K562 (cell line): ENCODE data around the gene LGALS3. TPM values are rescaled to one million over a fixed set of nuclear protein-coding genes. Genes with fewer than 3 reads are reported as not detected.

Experiments
- ATF3 ChIP-seq, 2 experiments: fragments of 450-650 bp in 1 of 2; sonication (generic) in 1 of 2; formaldehyde crosslinking in 1 of 2; IDR thresholded peaks in 1 of 2; conservative IDR thresholded peaks in 1 of 2; 2 replicates each; pipeline versions ENCODE4 v1.6.1 to v1.8.1; 2016 to 2023; ENCODE audit warnings: mild to moderate bottlenecking in 2 of 2, moderate library complexity in 2 of 2, inconsistent platforms in 1 of 2, missing genetic modification reagents in 1 of 2
- CHD2 ChIP-seq: IDR thresholded peaks from 2 replicates; pipeline ENCODE4 v1.6.1; 2011; ENCODE audit warnings: low read depth, low read length
- E2F6 ChIP-seq, 2 experiments: IDR thresholded peaks; 2 replicates each; pipeline ENCODE4 v1.6.1; 2011; ENCODE audit warnings: borderline replicate concordance in 1 of 2, control low read depth in 1 of 2, low read depth in 1 of 2, low read length in 1 of 2, mild to moderate bottlenecking in 1 of 2, mixed read lengths in 1 of 2, moderate library complexity in 1 of 2; ENCODE audit not compliant: insufficient read depth in 1 of 2, insufficient read length in 1 of 2, poor library complexity in 1 of 2, severe bottlenecking in 1 of 2; ENCODE audit errors: extremely low read depth in 1 of 2
- ELK3 ChIP-seq: fragments of 450-650 bp; formaldehyde crosslinking; IDR thresholded peaks from 2 replicates; pipeline ENCODE4 v1.4.0; 2020; ENCODE audit warnings: mild to moderate bottlenecking
- FOXP1 ChIP-seq: sonication (generic); formaldehyde crosslinking; IDR thresholded peaks from 2 replicates; pipeline ENCODE4 v1.8.0; 2022; ENCODE audit warnings: mild to moderate bottlenecking, missing genetic modification reagents
- GABPA ChIP-seq: fragments of 200-800 bp; sonication (Bioruptor generic); conservative IDR thresholded peaks from 2 replicates; pipeline ENCODE4 v1.6.1; 2016; ENCODE audit warnings: low read depth, missing genetic modification characterization, missing compliant biosample characterization
- HDAC8 ChIP-seq: fragments of 450-650 bp; IDR thresholded peaks from 2 replicates; pipeline ENCODE4 v1.6.1; 2016; ENCODE audit warnings: mild to moderate bottlenecking, missing genetic modification characterization, moderate library complexity, missing compliant biosample characterization
- IFI16 ChIP-seq: fragments of 250-450 bp; sonication (Bioruptor Pico); IDR thresholded peaks from 2 replicates; pipeline ENCODE4 v2.1.2; 2022; ENCODE audit warnings: mild to moderate bottlenecking, inconsistent platforms
- NR2C1 ChIP-seq, 2 experiments: fragments of 450-650 bp; IDR thresholded peaks; 2 replicates each; pipeline ENCODE4 v1.6.1; 2017; ENCODE audit warnings: mild to moderate bottlenecking in 2 of 2, antibody characterized with exemption in 1 of 2, inconsistent platforms in 1 of 2, missing compliant biosample characterization in 1 of 2, missing genetic modification characterization in 1 of 2
- RNF2 ChIP-seq: sonication (generic); IDR thresholded peaks from 2 replicates; pipeline ENCODE4 v1.6.1; 2016
- SMARCC2 ChIP-seq: fragments of 450-650 bp; IDR thresholded peaks from 2 replicates; pipeline ENCODE4 v1.6.1; 2017; ENCODE audit warnings: antibody characterized with exemption, moderate library complexity, mild to moderate bottlenecking, low read depth
- SOX6 ChIP-seq: fragments of 450-650 bp; IDR thresholded peaks from 2 replicates; pipeline ENCODE4 v1.6.1; 2014; ENCODE audit warnings: mild to moderate bottlenecking
- TCF7L2 ChIP-seq: fragments of 150-350 bp; IDR thresholded peaks from 2 replicates; pipeline ENCODE4 v1.6.1; 2016; ENCODE audit warnings: low read depth, mild to moderate bottlenecking, low read length, moderate library complexity
- TEAD2 ChIP-seq: fragments of 450-650 bp; IDR thresholded peaks from 2 replicates; pipeline ENCODE4 v1.6.1; 2016; ENCODE audit warnings: missing genetic modification characterization, control low read depth, missing compliant biosample characterization
- ZC3H4 ChIP-seq: sonication (generic); formaldehyde crosslinking; IDR thresholded peaks from 2 replicates; pipeline ENCODE4 v1.9.0; 2021; ENCODE audit warnings: missing genetic modification reagents, borderline replicate concordance
- ZC3H8 ChIP-seq: fragments of 450-650 bp; IDR thresholded peaks from 2 replicates; pipeline ENCODE4 v1.6.1; 2017
- ZNF124 ChIP-seq: sonication (generic); formaldehyde crosslinking; IDR thresholded peaks from 2 replicates; pipeline ENCODE4 v1.8.1; 2022; ENCODE audit warnings: missing genetic modification reagents
- ZNF140 ChIP-seq: fragments of 250-450 bp; sonication (Bioruptor Pico); IDR thresholded peaks from 2 replicates; pipeline ENCODE4 v1.8.0; 2021; ENCODE audit warnings: moderate library complexity, mild to moderate bottlenecking, inconsistent platforms
- ZNF175 ChIP-seq: fragments of 200-800 bp; sonication (Bioruptor generic); IDR thresholded peaks from 2 replicates; pipeline ENCODE4 v1.6.1; 2016; ENCODE audit warnings: low read depth, mild to moderate bottlenecking, missing genetic modification characterization, missing compliant biosample characterization
- ZNF217 ChIP-seq: sonication (generic); formaldehyde crosslinking; IDR thresholded peaks from 2 replicates; pipeline ENCODE4 v1.8.0; 2022; ENCODE audit warnings: mild to moderate bottlenecking, missing genetic modification reagents
- ZNF445 ChIP-seq: fragments of 250-450 bp; sonication (Bioruptor Pico); IDR thresholded peaks from 2 replicates; pipeline ENCODE4 v1.4.0; 2020; ENCODE audit warnings: low read depth, mild to moderate bottlenecking, moderate library complexity
- ZNF449 ChIP-seq: fragments of 250-450 bp; sonication (Bioruptor Pico); IDR thresholded peaks from 2 replicates; pipeline ENCODE4 v1.8.0; 2022; ENCODE audit warnings: moderate library complexity, mild to moderate bottlenecking, inconsistent platforms
- ZNF707 ChIP-seq: fragments of 250-450 bp; sonication (Bioruptor Pico); conservative IDR thresholded peaks from 2 replicates; pipeline ENCODE4 v1.8.0; 2022; ENCODE audit warnings: inconsistent platforms, mild to moderate bottlenecking, moderate library complexity
- polyA plus RNA-seq, 8 experiments: library from polyadenylated mRNA; depleted of rRNA in 4 of 8; stranded (reverse) in 5 of 8; unstranded in 3 of 8; fragments of >200 nt; fragmentation: Nextera tagmentation in 2 of 8; fragmentation: Illumina TruSeq in 1 of 8; extraction: Ambion mirVana in 2 of 8; extraction: Trizol in 1 of 8; gene quantifications; 2 replicates each; pipeline versions ENCODE4 v1.2.1 to v1.2.3, GENCODE V29; 2011 to 2014; ENCODE audit warnings: inconsistent platforms in 1 of 8, missing spikeins in 1 of 8
- total RNA-seq, 7 experiments: library from RNA; depleted of rRNA in 6 of 7; stranded (reverse); fragments of >200 nt in 6 of 7; fragmentation: Illumina TruSeq in 2 of 7; extraction: Trizol in 2 of 7; gene quantifications; 2 replicates each; pipeline versions ENCODE4 v1.2.1 to v1.2.3, GENCODE V29; 2011 to 2021; ENCODE audit warnings: low replicate concordance in 1 of 7

LGALS3 gene
- total and polyA plus RNA-seq, 9 of the 15 experiments (the other 6 are each of a cell fraction or from before 2014, with no cell fraction given), result 0.04 to 1.9 (median 1.1) TPM

GRCh38 chr14:55107766-55108554 is 21.1 kb upstream of the LGALS3 start (continued):
- no peak for TF ChIP-seq ZC3H8
- TF ChIP-seq CHD2, result no peak
- TF ChIP-seq ZC3H4 (CRISPR knock-in tag), result no peak
- TF ChIP-seq IFI16 (CRISPR knock-in tag), result 0 out of 2 replicates have a peak, but pooled peaks have one; percentile 27
- no peak for TF ChIP-seq NR2C1 (IDR thresholded peaks at IDR 0.05)
- peak; percentile 57 for TF ChIP-seq NR2C1 (tag; IDR thresholded peaks at IDR 0.05)
- TF ChIP-seq GABPA (tag), result 0 out of 2 replicates have a peak, but pooled peaks have one; percentile 26
- peak; percentile 84 to 92 for TF ChIP-seq E2F6 (IDR thresholded peaks at IDR 0.05; ENCODE audit: borderline replicate concordance in 1 of 2, extremely low read depth in 1 of 2, insufficient read depth in 1 of 2, insufficient read length in 1 of 2, low read depth in 1 of 2, low read length in 1 of 2, poor library complexity in 1 of 2, severe bottlenecking in 1 of 2)
- no peak for TF ChIP-seq ZNF124
- no peak for TF ChIP-seq ELK3 (CRISPR knock-in tag)
- peak; percentile 96 for TF ChIP-seq ATF3 (IDR thresholded peaks at IDR 0.05)
- TF ChIP-seq ATF3 (CRISPR knock-in tag; conservative IDR thresholded peaks at IDR 0.05), result peak; percentile 75; the same call in 1 of the 2 replicates
- no peak for TF ChIP-seq ZNF707 (CRISPR knock-in tag)
- TF ChIP-seq HDAC8 (tag), result peak; percentile 89; the same call in 1 of the 2 replicates
- 0 out of 2 replicates have a peak, but pooled peaks have one; percentile 23 for TF ChIP-seq SOX6
- TF ChIP-seq TEAD2 (tag), result peak; percentile 20; the same call in 1 of the 2 replicates
- 0 out of 2 replicates have a peak, but pooled peaks have one; percentile 23 for TF ChIP-seq SMARCC2
- TF ChIP-seq ZNF217 (CRISPR knock-in tag), result no peak
- peak; percentile 54; the same call in 1 of the 2 replicates for TF ChIP-seq ZNF449 (CRISPR knock-in tag)
- no peak for TF ChIP-seq TCF7L2
- no peak for TF ChIP-seq ZNF140 (CRISPR knock-in tag)
- peak; percentile 66 for TF ChIP-seq RNF2
- TF ChIP-seq ZNF445 (CRISPR knock-in tag), result no peak
- peak; percentile 57; the same call in 1 of the 2 replicates for TF ChIP-seq FOXP1 (CRISPR knock-in tag)
- TF ChIP-seq ZNF175, result peak; percentile 90
